PFSK-1 (cell line): ENCODE results near the gene PNMA8B.

ENCODE experiments used
- FOXP2 ChIP-seq: optimal IDR thresholded peaks from 2 replicates; pipeline ENCODE3; 2011; ENCODE audit warnings: borderline replicate concordance, control low read depth, inconsistent platforms; ENCODE audit not compliant: insufficient read depth; ENCODE audit errors: extremely low read length, extremely low read depth
- POLR2AphosphoS5 ChIP-seq: IDR thresholded peaks from 2 replicates; pipeline ENCODE4 v1.6.1; 2012; ENCODE audit warnings: low read depth, mild to moderate bottlenecking, control low read depth, low read length, moderate library complexity
- REST ChIP-seq, 2 experiments: IDR thresholded peaks; 2 replicates each; pipeline versions ENCODE4 v1.6.1 to v1.8.0; 2011 to 2012; ENCODE audit warnings: low read depth in 2 of 2, low read length in 2 of 2, control low read depth in 1 of 2, inconsistent platforms in 1 of 2, mild to moderate bottlenecking in 1 of 2, moderate library complexity in 1 of 2; ENCODE audit not compliant: insufficient read depth in 1 of 2
- SIN3A ChIP-seq: IDR thresholded peaks from 2 replicates; pipeline ENCODE4 v1.6.1; 2012; ENCODE audit warnings: mild to moderate bottlenecking, low read length, moderate library complexity, borderline replicate concordance; ENCODE audit not compliant: insufficient read depth
- TAF1 ChIP-seq: IDR thresholded peaks from 2 replicates; pipeline ENCODE4 v1.6.1; 2012; ENCODE audit warnings: low read length, control low read depth, borderline replicate concordance; ENCODE audit not compliant: insufficient read depth

The PNMA8B gene

DNA sequence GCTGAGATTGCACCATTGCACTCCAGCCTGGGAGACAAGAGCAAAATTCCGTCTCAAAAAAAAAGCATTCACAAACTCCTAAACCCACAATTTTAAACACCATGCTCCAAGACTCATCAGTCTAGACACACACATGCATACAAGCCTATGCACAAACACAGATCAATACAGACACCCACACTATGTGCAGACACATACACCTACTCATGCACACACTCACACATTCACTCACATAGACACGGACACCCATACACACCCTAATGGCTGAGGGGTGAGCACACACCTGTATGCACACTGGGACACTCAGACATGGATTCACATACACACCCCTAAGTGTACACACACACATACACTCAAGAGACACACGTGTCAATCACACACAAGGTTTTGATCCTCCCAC lies 9.3 kb downstream of the PNMA8B start:
- no peak for TF ChIP-seq REST (IDR thresholded peaks at IDR 0.05; ENCODE audit: insufficient read depth in 1 of 2, low read depth in 2 of 2, low read length in 2 of 2)
- no peak for TF ChIP-seq TAF1
- TF ChIP-seq POLR2AphosphoS5: no peak
- no peak for TF ChIP-seq FOXP2
- TF ChIP-seq SIN3A: no peak

DNA sequence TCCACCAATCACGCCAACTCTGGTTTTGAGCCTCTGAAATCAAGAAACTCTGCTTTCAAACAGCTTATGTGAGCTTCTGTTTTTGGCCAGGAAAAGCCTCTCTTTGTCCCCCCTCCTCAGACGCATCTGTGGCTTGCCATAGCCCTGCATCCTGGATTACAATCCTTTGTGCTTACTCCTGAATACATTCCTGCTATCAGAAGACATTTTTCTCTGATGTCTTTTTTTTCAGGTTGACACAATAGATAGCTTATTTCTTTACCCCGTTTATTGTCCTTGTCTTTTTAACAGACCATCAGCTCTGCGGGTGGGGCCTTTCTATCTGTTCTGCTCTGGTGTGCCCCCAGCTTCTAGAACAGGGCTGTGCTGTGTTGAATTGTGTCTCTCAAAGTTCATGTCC lies 11.0 kb downstream of the PNMA8B start:
- TF ChIP-seq FOXP2 (no peak), REST (IDR thresholded peaks at IDR 0.05; ENCODE audit: insufficient read depth in 1 of 2, low read depth in 2 of 2, low read length in 2 of 2) (no peak), POLR2AphosphoS5 (no peak), TAF1 (no peak), SIN3A (no peak)

DNA sequence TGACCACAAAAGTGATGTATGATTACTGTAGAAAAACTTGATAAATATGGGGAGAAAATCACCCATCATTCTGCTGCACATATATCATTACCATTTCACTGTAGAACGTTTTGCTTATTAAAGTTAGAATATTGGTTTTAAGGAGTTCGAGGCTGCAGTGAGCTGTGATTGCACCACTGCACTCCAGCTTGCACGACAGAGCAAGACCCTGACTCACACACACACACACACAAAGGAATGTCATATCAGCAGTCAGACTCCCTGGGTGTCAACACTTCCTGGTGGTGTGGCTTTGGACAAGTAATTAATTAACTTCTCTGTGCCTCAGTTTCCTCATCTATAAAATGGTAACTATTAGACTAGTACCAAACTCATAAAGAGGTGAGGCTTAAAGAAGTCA lies 13.0 kb downstream of the PNMA8B start:
- TF ChIP-seq TAF1 (no peak), SIN3A (no peak), REST (IDR thresholded peaks at IDR 0.05; ENCODE audit: insufficient read depth in 1 of 2, low read depth in 2 of 2, low read length in 2 of 2) (no peak), POLR2AphosphoS5 (no peak), FOXP2 (no peak)

DNA sequence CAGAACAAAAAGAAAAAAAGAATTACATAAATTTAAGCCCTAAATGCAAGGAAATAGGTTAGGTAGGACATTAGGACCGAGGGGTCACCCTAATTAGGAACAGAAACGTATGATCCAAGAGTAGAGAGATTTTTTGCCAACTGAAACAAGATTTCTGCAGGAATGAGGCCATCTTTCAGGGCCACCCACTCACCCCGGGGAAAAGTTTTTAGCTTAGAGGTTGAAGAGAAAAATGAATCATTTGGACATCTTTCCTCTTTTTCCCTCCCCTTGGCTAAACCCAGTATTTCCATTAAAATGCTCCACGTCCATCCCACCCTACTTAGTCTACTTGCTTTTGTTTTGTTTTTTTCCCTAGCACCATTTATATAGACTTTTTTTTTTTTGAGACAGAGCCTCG lies 13.7 kb downstream of the PNMA8B start:
- TF ChIP-seq SIN3A (no peak), REST (IDR thresholded peaks at IDR 0.05; ENCODE audit: insufficient read depth in 1 of 2, low read depth in 2 of 2, low read length in 2 of 2) (no peak), FOXP2 (no peak), POLR2AphosphoS5 (no peak), TAF1 (no peak)

- no peak for TF ChIP-seq REST (IDR thresholded peaks at IDR 0.05; ENCODE audit: insufficient read depth in 1 of 2, low read depth in 2 of 2, low read length in 2 of 2)
- no peak for TF ChIP-seq TAF1
- TF ChIP-seq POLR2AphosphoS5: no peak
- TF ChIP-seq FOXP2: no peak
- TF ChIP-seq SIN3A: no peak
These were observed 14.3 kb downstream of the PNMA8B start for GRCh38 chr19:46481223-46481848.
